GM12878 (cell line): ENCODE data around the gene COPS6. TPM values are rescaled to one million over a fixed set of nuclear protein-coding genes. Genes with fewer than 3 reads are reported as not detected.

ENCODE experiments used
- ATAC-seq: fragments of 200-7000 bp; cut with Tn5 transposase; 3 replicates; pipeline ENCODE4 v1.9.1; 2020; ENCODE audit warnings: mild to moderate bottlenecking, moderate library complexity
- BruUV-seq: library from RNA; stranded (reverse); fragments of 400-500 nt; replicated peaks from 2 replicates; lab custom pipeline; 2021; lab: Mats Ljungman, UMichigan
- CTCF ChIA-PET: fragments of 300-600 bp; sonication (Branson Sonifier 250); formaldehyde crosslinking; extraction: SDS; loops from one replicate; lab custom pipeline; 2021; ENCODE audit warnings: inconsistent platforms; lab: Yijun Ruan, JAX
- POLR2A ChIA-PET: fragments of 350-600 bp; formaldehyde crosslinking; extraction: SDS; loops from one replicate; lab custom pipeline; 2021; ENCODE audit warnings: inconsistent platforms; lab: Charles Lee
- RAD21 ChIA-PET: fragments of 300-600 bp; sonication (Branson Sonifier 250); formaldehyde crosslinking; loops from one replicate; lab custom pipeline; 2023; ENCODE audit warnings: antibody characterized with exemption; ENCODE audit not compliant: unreplicated experiment; lab: Charles Lee
- SMC1A ChIA-PET: fragments of 300-600 bp; sonication (Branson Sonifier 250); formaldehyde crosslinking; loops from one replicate; lab custom pipeline; 2023; ENCODE audit not compliant: unreplicated experiment, uncharacterized antibody; lab: Charles Lee
- DNase-seq: peaks from one replicate; pipeline ENCODE4 v3.0.0-alpha.2; 2011; ENCODE audit warnings: low read depth, low spot score
- FAIRE-seq: peaks from 3 replicates; lab custom pipeline; 2011; peaks lifted over from hg19 to GRCh38; lab: Jason Lieb, UNC
- H2AFZ ChIP-seq: 2 replicates; pipeline ENCODE4 v1.6.0; 2011; ENCODE audit warnings: low read depth, low read length, control low read depth; ENCODE audit not compliant: control insufficient read depth
- H3K27ac ChIP-seq: 2 replicates; pipeline ENCODE4 v1.5.1; 2011; ENCODE audit warnings: control low read depth; ENCODE audit not compliant: control insufficient read depth, insufficient read depth
- H3K27me3 ChIP-seq, 2 experiments: replicated peaks in 1 of 2; 2 replicates each; pipeline versions ENCODE4 v1.6.0 to v1.6.1; 2011; ENCODE audit warnings: low read length in 1 of 2; ENCODE audit not compliant: control insufficient read depth in 2 of 2, insufficient read depth in 2 of 2
- H3K36me3 ChIP-seq, 2 experiments: 2 replicates each; pipeline ENCODE4 v1.5.1; 2011; ENCODE audit warnings: low read length in 1 of 2; ENCODE audit not compliant: control insufficient read depth in 2 of 2, insufficient read depth in 2 of 2
- H3K4me1 ChIP-seq: 2 replicates; pipeline ENCODE4 v1.6.1; 2011; ENCODE audit warnings: mild to moderate bottlenecking, low read length, moderate library complexity, mixed read lengths; ENCODE audit not compliant: control insufficient read depth, insufficient read depth
- H3K4me2 ChIP-seq: 2 replicates; pipeline ENCODE4 v1.6.0; 2011; ENCODE audit warnings: control low read depth; ENCODE audit not compliant: control insufficient read depth, insufficient read depth
- H3K4me3 ChIP-seq: fragments of 200-600 bp; sonication (generic); 2 replicates; pipeline ENCODE4 v1.5.1; 2016
- H3K79me2 ChIP-seq: 2 replicates; pipeline ENCODE4 v1.6.0; 2011; ENCODE audit warnings: low read length; ENCODE audit not compliant: control insufficient read depth, insufficient read depth
- H3K9ac ChIP-seq: 2 replicates; pipeline ENCODE4 v1.8.0; 2011; ENCODE audit warnings: low read length, control low read depth, mixed read lengths; ENCODE audit not compliant: control insufficient read depth, insufficient read depth
- H3K9me3 ChIP-seq: replicated peaks from 3 replicates; pipeline ENCODE4 v1.5.1; 2011; ENCODE audit warnings: mild to moderate bottlenecking, low read length; ENCODE audit not compliant: control insufficient read depth, insufficient read depth
- H4K20me1 ChIP-seq: 2 replicates; pipeline ENCODE4 v1.6.0; 2011; ENCODE audit not compliant: control insufficient read depth, insufficient read depth
- BACH1 ChIP-seq: fragments of 450-650 bp; IDR thresholded peaks from 2 replicates; pipeline ENCODE4 v1.6.1; 2017; ENCODE audit warnings: mild to moderate bottlenecking, borderline replicate concordance
- CBFB ChIP-seq: IDR thresholded peaks from 2 replicates; pipeline ENCODE4 v1.6.1; 2016; ENCODE audit warnings: antibody characterized with exemption, low read depth
- CEBPB ChIP-seq, 2 experiments: fragments of 150-350 bp in 1 of 2; IDR thresholded peaks; 2 replicates each; pipeline ENCODE4 v1.6.1; 2012 to 2014; ENCODE audit warnings: low read depth in 2 of 2, low read length in 2 of 2, borderline replicate concordance in 1 of 2, inconsistent platforms in 1 of 2
- CHD2 ChIP-seq: IDR thresholded peaks from 2 replicates; pipeline ENCODE4 v1.6.1; 2011; ENCODE audit warnings: low read depth, low read length, improper control_type of control experiment, borderline replicate concordance
- CREB1 ChIP-seq: IDR thresholded peaks from 2 replicates; pipeline ENCODE4 v1.6.1; 2012; ENCODE audit warnings: low read depth, mild to moderate bottlenecking, inconsistent platforms
- CUX1 ChIP-seq: IDR thresholded peaks from 2 replicates; pipeline ENCODE4 v1.6.1; 2012; ENCODE audit warnings: improper control_type of control experiment, low read depth, low read length; ENCODE audit not compliant: insufficient replicate concordance
- E2F8 ChIP-seq: fragments of 450-650 bp; IDR thresholded peaks from 2 replicates; pipeline ENCODE4 v1.6.1; 2018; ENCODE audit warnings: mild to moderate bottlenecking, low read depth, moderate library complexity; ENCODE audit not compliant: partially characterized antibody
- HCFC1 ChIP-seq: fragments of 150-350 bp; IDR thresholded peaks from 2 replicates; pipeline ENCODE4 v1.6.1; 2014; ENCODE audit warnings: low read length
- HDAC6 ChIP-seq: fragments of 200-600 bp; sonication (generic); IDR thresholded peaks from one replicate; pipeline ENCODE4 v1.8.0; 2017; ENCODE audit warnings: antibody characterized with exemption; ENCODE audit not compliant: unreplicated experiment
- NR2C1 ChIP-seq: fragments of 450-650 bp; IDR thresholded peaks from 2 replicates; pipeline ENCODE4 v1.6.1; 2017; ENCODE audit warnings: antibody characterized with exemption, mild to moderate bottlenecking, moderate library complexity
- PAX5 ChIP-seq: IDR thresholded peaks from 2 replicates; pipeline ENCODE4 v1.6.1; 2011; ENCODE audit warnings: low read depth, low read length, borderline replicate concordance
- RB1 ChIP-seq: fragments of 450-650 bp; formaldehyde crosslinking; IDR thresholded peaks from 2 replicates; pipeline ENCODE4 v1.6.1; 2017; ENCODE audit warnings: mild to moderate bottlenecking, borderline replicate concordance
- RCOR1 ChIP-seq: conservative IDR thresholded peaks from 2 replicates; pipeline ENCODE4 v1.6.1; 2012; ENCODE audit warnings: low read depth, low read length, improper control_type of control experiment
- RUNX3 ChIP-seq: IDR thresholded peaks from 2 replicates; pipeline ENCODE4 v1.6.1; 2012; ENCODE audit warnings: low read length, inconsistent platforms
- STAT1 ChIP-seq: fragments of 450-650 bp; conservative IDR thresholded peaks from 2 replicates; pipeline ENCODE4 v1.6.1; 2014; ENCODE audit warnings: antibody characterized with exemption, mild to moderate bottlenecking
- ZNF217 ChIP-seq: fragments of 450-650 bp; IDR thresholded peaks from 2 replicates; pipeline ENCODE4 v1.6.1; 2017; ENCODE audit warnings: antibody characterized with exemption, mild to moderate bottlenecking
- ZNF24 ChIP-seq: fragments of 450-650 bp; IDR thresholded peaks from 2 replicates; pipeline ENCODE4 v1.6.1; 2017; ENCODE audit warnings: antibody characterized with exemption, mild to moderate bottlenecking
- ZZZ3 ChIP-seq: IDR thresholded peaks from 2 replicates; pipeline ENCODE4 v1.6.1; 2011; ENCODE audit warnings: low read depth; ENCODE audit not compliant: control insufficient read depth, insufficient read length
- WGBS: methylation state at CpG from one replicate; pipeline ENCODE4 v1.1.6; 2016; ENCODE audit warnings: low lambda C conversion rate; ENCODE audit not compliant: insufficient replicate concordance, insufficient coverage; ENCODE audit errors: missing lambda C conversion rate; 5-methylcytosine and 5-hydroxymethylcytosine counted together
- in situ Hi-C: fragments of 300-500 bp; cut with MboI; formaldehyde crosslinking; loops from 9 replicates; pipeline ENCODE4 v1.14.3; 2018; ENCODE audit warnings: mixed read lengths
- intact Hi-C: fragments of 100-400 bp; cut with micrococcal nuclease; formaldehyde crosslinking; loops from one replicate; pipeline ENCODE4 v1.14.2; 2022; ENCODE audit not compliant: unreplicated experiment
- polyA plus RNA-seq, 11 experiments: library from polyadenylated mRNA; depleted of rRNA in 4 of 11; unstranded in 6 of 11; stranded (reverse) in 5 of 11; fragments of >200 nt; fragmentation: Nextera tagmentation in 4 of 11; fragmentation: Illumina TruSeq in 1 of 11; extraction: Ambion mirVana in 4 of 11; extraction: Trizol in 1 of 11; gene quantifications; 1 replicate in 1 of 11; 2 replicates in 10 of 11; pipeline versions ENCODE4 v1.2.1 to v1.2.3, GENCODE V29; 2011 to 2016; ENCODE audit warnings: inconsistent platforms in 2 of 11, missing spikeins in 2 of 11, low read depth in 1 of 11
- total RNA-seq, 4 experiments: library from RNA; depleted of rRNA in 3 of 4; stranded (reverse); fragments of >200 nt in 3 of 4; fragmentation: Illumina TruSeq in 1 of 4; extraction: Trizol in 1 of 4; gene quantifications; 2 replicates each; pipeline versions ENCODE4 v1.2.1 to v1.2.3, GENCODE V29; 2013 to 2021

COPS6 gene
- total and polyA plus RNA-seq, 10 of the 15 experiments (the other 5 are each of a cell fraction or from before 2014, with no cell fraction given), result 28.5 to 182 (median 81.5) TPM

DNA sequence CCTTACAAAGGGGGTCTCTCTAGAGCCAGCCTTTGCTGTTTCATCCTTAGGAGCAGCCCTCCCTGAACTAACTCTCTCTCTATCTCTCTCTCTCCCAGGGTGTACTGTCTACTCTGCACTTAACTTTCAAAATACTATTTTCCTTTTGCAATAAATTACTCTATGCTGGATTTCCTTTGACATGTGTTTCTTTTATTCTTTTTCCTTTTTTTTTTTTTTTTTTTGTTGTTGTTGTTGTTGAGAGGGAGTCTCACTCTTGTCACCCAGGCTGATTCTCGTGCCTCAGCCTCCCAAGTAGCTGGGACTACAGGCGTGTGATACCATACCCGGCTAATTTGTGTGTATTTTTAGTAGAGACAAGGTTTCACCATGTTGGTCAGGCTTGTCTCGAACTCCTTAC is 5.8 kb upstream of the COPS6 start:
- in situ Hi-C loops, result no loop called here
- Histone ChIP-seq H3K4me2 (peak overlapping the region; percentile 81), H3K9ac (no peak overlapping the region), H3K36me3 (no peaks in the 10 kb centered on the region; a peak in 2 of 4 replicates), H4K20me1 (no peaks in the 10 kb centered on the region), H2AFZ (peak overlapping the region; percentile 61), H3K9me3 (no peaks in the 10 kb centered on the region), H3K27me3 (no peaks in the 10 kb centered on the region), H3K79me2 (peaks cover 37% of the 10 kb centered on the region), H3K4me3 (no peak overlapping the region), H3K4me1 (peaks cover 4% of the 10 kb centered on the region), H3K27ac (no peak overlapping the region)
- no TSS peak for BruUV-seq
- ChIA-PET CTCF (interaction anchor here (0.7 to 1.5 kb wide), 19 partner anchors 11 to 292 kb away, joined by 3 to 15 read pairs (median 4); partner anchors contain the start of genes AP4M1, MBLAC1, MCM7 and ZKSCAN1), POLR2A (interaction anchor here (0.6 to 1.6 kb wide), 17 partner anchors 7 to 578 kb away, joined by 3 to 15 read pairs (median 4); partner anchors contain the start of genes AP4M1, LAMTOR4, MBLAC1 and MCM7), SMC1A (interaction anchor here (0.6 to 1.4 kb wide), 13 partner anchors 13 to 171 kb away, joined by 3 to 11 read pairs (median 4); partner anchors contain the start of genes AP4M1, LAMTOR4, MCM7 and TRIM4), RAD21 (interaction anchor here (0.6 to 1.2 kb wide), 23 partner anchors 11 to 1802 kb away, joined by 3 to 23 read pairs (median 4); partner anchors contain the start of genes AP4M1, MBLAC1, MCM7 and MEPCE)
- DNase-seq (no peak), ATAC-seq (no peak), FAIRE-seq (no peak)
- WGBS, result 12% methylated on average over 3 of the region's 4 CpGs
- intact Hi-C loops, result loop anchor here (1.0 to 10.0 kb wide), 5 partner anchors 18 to 168 kb away; partner anchors contain the start of genes AP4M1, LAMTOR4, MBLAC1 and MCM7
- TF ChIP-seq E2F8 (no peak), ZNF24 (no peak), STAT1 (no peak), RB1 (no peak), HCFC1 (no peak), CHD2 (no peak), RUNX3 (no peak), BACH1 (no peak), RCOR1 (no peak), ZZZ3 (no peak), CREB1 (no peak), HDAC6 (no peak), ZNF217 (no peak), CEBPB (IDR thresholded peaks at IDR 0.05; ENCODE audit: borderline replicate concordance in 1 of 2, low read depth in 2 of 2, low read length in 2 of 2) (no peak), CBFB (no peak), CUX1 (no peak), NR2C1 (no peak), PAX5 (no peak)
